OCI-LY3 (cell line): ENCODE data around the gene PICK1.
A peak's percentile ranks its signal among the peaks of the same experiment; 100 is the strongest.

ENCODE experiments used
- H2AFZ ChIP-seq: fragments of 200-600, 300-600 bp; shearing (Covaris generic); 2 replicates; pipeline ENCODE4 v1.6.0; 2014; ENCODE audit warnings: antibody characterized with exemption, low read depth, low read length
- H3K27ac ChIP-seq: fragments of 200-600, 300-600 bp; sonication (generic); 2 replicates; pipeline ENCODE4 v1.5.1; 2014; ENCODE audit warnings: mild to moderate bottlenecking, low read length, moderate library complexity, mixed read lengths
- H3K27me3 ChIP-seq: fragments of 200-600, 300-600 bp; sonication (generic); 2 replicates; pipeline ENCODE4 v1.6.1; 2014; ENCODE audit warnings: low read depth, low read length, mixed read lengths
- H3K36me3 ChIP-seq: fragments of 200-600, 300-600 bp; sonication (generic); replicated peaks from 2 replicates; pipeline ENCODE3; 2014; ENCODE audit warnings: low read depth, low read length, mixed read lengths
- H3K4me1 ChIP-seq: fragments of 300-600, 200-600 bp; sonication (generic); 2 replicates; pipeline ENCODE4 v1.6.1; 2014; ENCODE audit warnings: low read length, mixed read lengths
- H3K4me2 ChIP-seq: fragments of 200-600, 300-600 bp; sonication (generic); 2 replicates; pipeline ENCODE4 v1.6.1; 2014; ENCODE audit warnings: low read length, mixed read lengths
- H3K4me3 ChIP-seq: fragments of 300-600, 200-600 bp; sonication (generic); 2 replicates; pipeline ENCODE4 v1.5.1; 2014; ENCODE audit warnings: antibody characterized with exemption, mild to moderate bottlenecking, low read length, moderate library complexity
- H3K79me2 ChIP-seq: fragments of 300-600, 200-600 bp; shearing (Covaris generic); 2 replicates; pipeline ENCODE4 v1.6.1; 2014; ENCODE audit warnings: mild to moderate bottlenecking, low read length, mixed read lengths
- H3K9ac ChIP-seq: fragments of 300-600, 200-600 bp; shearing (Covaris generic); 2 replicates; pipeline ENCODE4 v1.6.0; 2014; ENCODE audit warnings: mild to moderate bottlenecking, low read length, moderate library complexity
- H3K9me3 ChIP-seq: fragments of 200-600, 300-600 bp; shearing (Covaris generic); 2 replicates; pipeline ENCODE4 v1.6.1; 2014; ENCODE audit warnings: low read length, mixed read lengths; ENCODE audit not compliant: insufficient read depth
- H4K20me1 ChIP-seq: fragments of 200-600, 300-600 bp; sonication (generic); 2 replicates; pipeline ENCODE4 v1.6.1; 2016; ENCODE audit warnings: low read length, mixed read lengths; ENCODE audit not compliant: insufficient read depth
- EZH2phosphoT487 ChIP-seq: fragments of 200-600 bp; shearing (Covaris generic); IDR thresholded peaks from 2 replicates; pipeline ENCODE4 v1.6.1; 2018; ENCODE audit warnings: antibody characterized with exemption, mixed run types, low read depth
- TF ChIP-seq, protein P1 (sequence below): fragments of 200-600, 300-600 bp; sonication (generic); IDR thresholded peaks from 2 replicates; pipeline ENCODE4 v1.5.1; 2014; ENCODE audit warnings: antibody characterized with exemption, low read length, low read depth

PICK1 gene

DNA sequence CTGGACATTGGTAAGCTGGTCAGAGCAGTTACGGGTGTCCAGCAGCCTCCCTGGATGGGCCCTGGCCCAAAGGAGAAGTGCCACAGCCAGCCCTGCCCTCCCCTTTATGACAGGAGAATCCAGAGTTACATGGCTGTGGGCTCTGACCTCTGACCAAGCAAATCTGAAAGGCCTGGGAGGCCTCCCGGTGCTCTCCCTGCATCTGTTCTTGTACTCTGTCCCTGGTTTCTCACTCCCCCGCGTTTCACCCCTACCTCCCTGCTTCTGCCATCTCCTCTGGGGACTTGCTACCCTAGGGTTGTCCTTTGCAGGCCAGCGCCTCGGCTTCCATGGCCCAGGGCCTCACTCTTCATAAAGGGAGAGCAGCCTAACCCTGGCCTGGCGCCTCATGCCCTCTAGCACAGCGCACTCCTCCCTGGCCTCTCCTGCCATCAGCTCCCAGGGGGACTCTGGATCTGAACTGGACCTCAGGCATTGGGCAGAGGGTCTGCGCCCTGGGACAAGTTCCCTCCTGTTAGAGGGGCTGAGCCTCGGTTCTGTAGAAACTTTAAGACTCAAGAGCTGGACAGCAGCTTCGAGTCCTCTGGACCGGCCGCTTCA, 10.7 kb downstream of the PICK1 start:
- Histone ChIP-seq H3K9ac (no peak overlapping the region), H3K79me2 (no peaks in the 10 kb centered on the region), H3K9me3 (no peaks in the 10 kb centered on the region), H4K20me1 (no peaks in the 10 kb centered on the region), H3K36me3 (no peaks in the 10 kb centered on the region), H3K27ac (no peak overlapping the region), H3K4me1 (no peaks in the 10 kb centered on the region), H2AFZ (no peak overlapping the region), H3K4me3 (no peak overlapping the region), H3K27me3 (no peaks in the 10 kb centered on the region), H3K4me2 (no peak overlapping the region)
- TF ChIP-seq EZH2phosphoT487, result no peak
- TF ChIP-seq, protein P1, sequence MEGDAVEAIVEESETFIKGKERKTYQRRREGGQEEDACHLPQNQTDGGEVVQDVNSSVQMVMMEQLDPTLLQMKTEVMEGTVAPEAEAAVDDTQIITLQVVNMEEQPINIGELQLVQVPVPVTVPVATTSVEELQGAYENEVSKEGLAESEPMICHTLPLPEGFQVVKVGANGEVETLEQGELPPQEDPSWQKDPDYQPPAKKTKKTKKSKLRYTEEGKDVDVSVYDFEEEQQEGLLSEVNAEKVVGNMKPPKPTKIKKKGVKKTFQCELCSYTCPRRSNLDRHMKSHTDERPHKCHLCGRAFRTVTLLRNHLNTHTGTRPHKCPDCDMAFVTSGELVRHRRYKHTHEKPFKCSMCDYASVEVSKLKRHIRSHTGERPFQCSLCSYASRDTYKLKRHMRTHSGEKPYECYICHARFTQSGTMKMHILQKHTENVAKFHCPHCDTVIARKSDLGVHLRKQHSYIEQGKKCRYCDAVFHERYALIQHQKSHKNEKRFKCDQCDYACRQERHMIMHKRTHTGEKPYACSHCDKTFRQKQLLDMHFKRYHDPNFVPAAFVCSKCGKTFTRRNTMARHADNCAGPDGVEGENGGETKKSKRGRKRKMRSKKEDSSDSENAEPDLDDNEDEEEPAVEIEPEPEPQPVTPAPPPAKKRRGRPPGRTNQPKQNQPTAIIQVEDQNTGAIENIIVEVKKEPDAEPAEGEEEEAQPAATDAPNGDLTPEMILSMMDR, result no peak

DNA sequence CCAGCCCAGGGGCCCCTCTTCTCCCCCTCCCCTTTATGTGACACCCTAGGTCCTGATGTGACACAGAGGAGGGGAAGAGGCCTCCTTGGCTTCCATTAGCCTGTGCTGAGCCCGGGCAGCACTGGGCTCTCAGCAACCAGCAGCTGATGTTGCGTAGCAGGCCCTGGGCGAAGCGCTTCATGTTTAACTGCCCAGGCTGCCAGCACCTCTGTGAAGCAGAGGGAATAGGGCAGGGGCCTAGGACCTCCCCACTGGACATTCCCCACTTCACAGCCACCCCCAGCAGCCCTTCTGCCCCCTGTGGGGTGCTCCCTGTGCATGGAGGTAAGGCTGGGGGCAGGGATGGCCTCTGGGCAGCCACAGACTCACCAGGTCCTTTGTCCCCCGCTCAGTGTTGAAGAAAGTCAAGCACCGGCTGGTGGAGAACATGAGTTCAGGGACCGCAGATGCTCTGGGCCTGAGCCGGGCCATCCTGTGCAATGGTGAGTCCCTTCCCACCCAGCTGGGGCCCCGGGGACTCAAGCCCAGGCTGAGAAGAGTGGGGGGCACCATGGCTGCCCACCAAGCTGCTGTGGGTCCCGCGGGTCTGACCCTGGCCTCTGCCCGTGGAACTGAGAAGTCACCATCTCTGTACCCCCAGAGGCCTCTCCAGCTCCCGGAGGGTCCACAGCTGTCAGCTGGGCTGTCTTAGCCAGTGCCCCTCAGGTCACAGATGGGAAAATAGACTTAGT, 11.6 kb downstream of the PICK1 start:
- no peaks in the 10 kb centered on the region for H3K27me3 ChIP-seq
- no peaks in the 10 kb centered on the region for H4K20me1 ChIP-seq
- no peaks in the 10 kb centered on the region for H3K36me3 ChIP-seq
- H3K9ac ChIP-seq, result no peak overlapping the region
- H3K27ac ChIP-seq, result no peak overlapping the region
- H3K4me3 ChIP-seq, result no peak overlapping the region
- H2AFZ ChIP-seq, result no peak overlapping the region
- H3K79me2 ChIP-seq, result no peaks in the 10 kb centered on the region
- no peaks in the 10 kb centered on the region for H3K9me3 ChIP-seq
- TF ChIP-seq EZH2phosphoT487, result no peak
- TF ChIP-seq, protein P1, result no peak
- no peak overlapping the region for H3K4me2 ChIP-seq
- H3K4me1 ChIP-seq, result no peaks in the 10 kb centered on the region

DNA sequence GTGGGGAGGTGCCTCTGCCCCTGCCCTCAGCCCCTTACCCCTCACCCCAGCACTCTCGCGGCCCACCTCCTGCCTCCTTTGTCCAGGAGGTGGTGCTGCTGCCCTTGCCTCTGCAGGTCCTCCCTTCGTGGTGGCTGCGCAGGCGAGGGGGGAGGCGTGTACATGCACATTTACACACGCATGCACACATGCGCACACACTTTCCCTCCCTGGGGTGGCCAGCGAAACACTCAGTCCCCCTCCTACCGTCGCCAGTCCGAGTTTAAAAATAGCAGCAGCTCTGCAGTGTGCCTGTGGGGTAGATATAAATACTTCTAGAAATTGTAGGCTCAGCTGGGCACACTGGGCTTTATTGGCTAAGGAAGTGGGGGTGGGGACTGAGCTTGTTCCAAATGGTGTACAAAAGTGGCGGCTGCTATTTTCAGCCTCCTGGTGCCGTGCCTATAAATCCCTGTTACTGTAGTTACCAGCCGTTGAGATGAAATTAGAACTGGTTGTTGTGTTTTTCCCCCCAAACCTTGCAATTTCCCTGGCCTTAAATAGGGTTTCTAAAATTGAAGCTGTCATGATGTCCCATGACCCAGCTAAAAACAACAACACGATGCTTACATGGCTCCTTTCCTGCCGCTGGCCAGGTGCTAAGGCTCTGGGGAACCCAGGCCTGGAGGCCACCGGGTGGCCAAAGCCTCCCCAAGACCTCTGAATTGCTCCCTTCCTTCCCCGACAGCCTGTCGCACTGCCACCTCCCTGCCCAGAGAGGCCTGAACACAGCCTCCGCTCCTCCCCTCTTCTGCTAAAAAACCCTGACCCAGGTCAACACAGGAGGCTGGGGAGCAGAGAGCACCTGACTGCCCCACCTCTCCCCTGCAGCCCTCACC, 12.4 kb downstream of the PICK1 start:
- Histone ChIP-seq H3K27ac (no peak overlapping the region), H4K20me1 (no peaks in the 10 kb centered on the region), H3K9me3 (no peaks in the 10 kb centered on the region), H3K36me3 (no peaks in the 10 kb centered on the region), H3K79me2 (no peaks in the 10 kb centered on the region), H3K4me2 (peak overlapping the region; percentile 23; the same call in 1 of the 2 replicates), H3K9ac (no peak overlapping the region), H3K27me3 (no peaks in the 10 kb centered on the region), H2AFZ (no peak overlapping the region), H3K4me1 (no peaks in the 10 kb centered on the region), H3K4me3 (no peak overlapping the region)
- TF ChIP-seq, protein P1, result peak; percentile 73
- no peak for TF ChIP-seq EZH2phosphoT487
